Measurements from ENCODE around the gene PDIA5.

DNA sequence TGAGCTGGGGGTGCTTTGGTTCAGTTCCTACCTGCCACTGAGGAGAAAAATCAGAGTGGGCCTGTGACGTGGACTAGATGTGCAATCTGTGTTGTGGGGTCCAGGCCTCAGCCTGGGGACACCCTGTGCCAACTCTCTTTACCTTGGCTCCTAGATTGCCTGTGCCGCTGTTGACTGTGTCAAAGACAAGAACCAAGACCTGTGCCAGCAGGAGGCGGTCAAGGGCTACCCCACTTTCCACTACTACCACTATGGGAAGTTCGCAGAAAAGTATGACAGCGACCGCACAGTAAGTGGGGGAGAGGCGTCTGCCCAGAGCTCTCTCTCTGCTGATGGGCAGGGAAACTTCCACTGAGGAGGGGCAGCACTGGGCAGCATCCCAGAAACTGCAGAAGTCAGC is 94.3 kb downstream of the PDIA5 start:
- TF ChIP-seq, protein P1, sequence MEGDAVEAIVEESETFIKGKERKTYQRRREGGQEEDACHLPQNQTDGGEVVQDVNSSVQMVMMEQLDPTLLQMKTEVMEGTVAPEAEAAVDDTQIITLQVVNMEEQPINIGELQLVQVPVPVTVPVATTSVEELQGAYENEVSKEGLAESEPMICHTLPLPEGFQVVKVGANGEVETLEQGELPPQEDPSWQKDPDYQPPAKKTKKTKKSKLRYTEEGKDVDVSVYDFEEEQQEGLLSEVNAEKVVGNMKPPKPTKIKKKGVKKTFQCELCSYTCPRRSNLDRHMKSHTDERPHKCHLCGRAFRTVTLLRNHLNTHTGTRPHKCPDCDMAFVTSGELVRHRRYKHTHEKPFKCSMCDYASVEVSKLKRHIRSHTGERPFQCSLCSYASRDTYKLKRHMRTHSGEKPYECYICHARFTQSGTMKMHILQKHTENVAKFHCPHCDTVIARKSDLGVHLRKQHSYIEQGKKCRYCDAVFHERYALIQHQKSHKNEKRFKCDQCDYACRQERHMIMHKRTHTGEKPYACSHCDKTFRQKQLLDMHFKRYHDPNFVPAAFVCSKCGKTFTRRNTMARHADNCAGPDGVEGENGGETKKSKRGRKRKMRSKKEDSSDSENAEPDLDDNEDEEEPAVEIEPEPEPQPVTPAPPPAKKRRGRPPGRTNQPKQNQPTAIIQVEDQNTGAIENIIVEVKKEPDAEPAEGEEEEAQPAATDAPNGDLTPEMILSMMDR (IDR thresholded peaks at IDR 0.05), result no peak
- no peak for TF ChIP-seq POLR2A (IDR thresholded peaks at IDR 0.05)
